Subcutaneous abdominal adipose tissue (tissue), 5 donors: ENCODE results near the gene FBLN1.

Experiments
- H3K27ac ChIP-seq: one replicate; pipeline ENCODE4 v1.7.0; 2013; ENCODE audit warnings: low read depth, mild to moderate bottlenecking, inconsistent platforms, low read length, moderate library complexity
- H3K27me3 ChIP-seq, 5 donors: one replicate each; pipeline ENCODE4 v1.7.0; 2013; ENCODE audit warnings: low read length in 5 of 5, inconsistent platforms in 1 of 5; ENCODE audit not compliant: control insufficient read depth in 5 of 5, insufficient read depth in 4 of 5
- H3K36me3 ChIP-seq, 5 donors: one replicate each; pipeline ENCODE4 v1.7.0; 2013; ENCODE audit warnings: low read length in 5 of 5; ENCODE audit not compliant: control insufficient read depth in 5 of 5, insufficient read depth in 5 of 5
- H3K4me1 ChIP-seq, 5 donors: one replicate each; pipeline ENCODE4 v1.7.0; 2013; ENCODE audit warnings: low read length in 5 of 5, mild to moderate bottlenecking in 3 of 5, moderate library complexity in 1 of 5; ENCODE audit not compliant: control insufficient read depth in 5 of 5, insufficient read depth in 5 of 5
- H3K4me3 ChIP-seq, 5 donors: one replicate each; pipeline ENCODE4 v1.7.0; 2013; ENCODE audit warnings: low read length in 5 of 5, low read depth in 1 of 5
- H3K9ac ChIP-seq, 5 donors: one replicate each; pipeline ENCODE4 v1.7.0; 2013; ENCODE audit warnings: low read length in 5 of 5, mild to moderate bottlenecking in 4 of 5, moderate library complexity in 3 of 5
- H3K9me3 ChIP-seq, 5 donors: one replicate each; pipeline ENCODE4 v1.7.0; 2013; ENCODE audit warnings: low read length in 5 of 5; ENCODE audit not compliant: control insufficient read depth in 5 of 5
- donor health status: healthy.
- donor health status: healthy.
- donor health status: healthy.
- donor health status: healthy.
- donor health status: healthy.

Gene FBLN1

DNA sequence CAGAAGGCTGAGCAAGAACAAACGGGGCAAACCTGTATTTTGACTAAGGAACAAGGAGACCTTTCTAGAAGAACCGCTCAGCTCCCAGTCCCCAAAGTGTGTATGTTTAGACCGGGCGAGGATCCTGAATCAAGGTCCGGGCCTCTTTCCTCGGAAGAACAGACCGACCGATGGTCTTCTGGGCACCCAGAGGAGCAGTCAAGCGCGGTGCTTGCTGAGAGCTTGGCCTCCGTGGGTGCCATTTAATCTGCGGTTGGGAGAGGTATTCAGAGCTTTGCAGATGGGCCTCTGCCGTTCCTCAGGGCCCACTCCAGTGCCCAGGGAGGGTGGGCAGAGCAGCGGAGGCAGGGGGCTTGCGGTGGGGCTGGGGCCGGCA lies 142.5 kb downstream of the FBLN1 start:
- Histone ChIP-seq H3K9ac (no peak overlapping the region), H3K27ac (no peak overlapping the region), H3K27me3 (peaks cover 22 to 42% (median 29%) of the 10 kb centered on the region in 5 donors), H3K4me3 (no peak overlapping the region), H3K9me3 (no peaks in the 10 kb centered on the region), H3K4me1 (peaks cover 0 to 7% (median 6%) of the 10 kb centered on the region in 5 donors), H3K36me3 (no peaks in the 10 kb centered on the region)

DNA sequence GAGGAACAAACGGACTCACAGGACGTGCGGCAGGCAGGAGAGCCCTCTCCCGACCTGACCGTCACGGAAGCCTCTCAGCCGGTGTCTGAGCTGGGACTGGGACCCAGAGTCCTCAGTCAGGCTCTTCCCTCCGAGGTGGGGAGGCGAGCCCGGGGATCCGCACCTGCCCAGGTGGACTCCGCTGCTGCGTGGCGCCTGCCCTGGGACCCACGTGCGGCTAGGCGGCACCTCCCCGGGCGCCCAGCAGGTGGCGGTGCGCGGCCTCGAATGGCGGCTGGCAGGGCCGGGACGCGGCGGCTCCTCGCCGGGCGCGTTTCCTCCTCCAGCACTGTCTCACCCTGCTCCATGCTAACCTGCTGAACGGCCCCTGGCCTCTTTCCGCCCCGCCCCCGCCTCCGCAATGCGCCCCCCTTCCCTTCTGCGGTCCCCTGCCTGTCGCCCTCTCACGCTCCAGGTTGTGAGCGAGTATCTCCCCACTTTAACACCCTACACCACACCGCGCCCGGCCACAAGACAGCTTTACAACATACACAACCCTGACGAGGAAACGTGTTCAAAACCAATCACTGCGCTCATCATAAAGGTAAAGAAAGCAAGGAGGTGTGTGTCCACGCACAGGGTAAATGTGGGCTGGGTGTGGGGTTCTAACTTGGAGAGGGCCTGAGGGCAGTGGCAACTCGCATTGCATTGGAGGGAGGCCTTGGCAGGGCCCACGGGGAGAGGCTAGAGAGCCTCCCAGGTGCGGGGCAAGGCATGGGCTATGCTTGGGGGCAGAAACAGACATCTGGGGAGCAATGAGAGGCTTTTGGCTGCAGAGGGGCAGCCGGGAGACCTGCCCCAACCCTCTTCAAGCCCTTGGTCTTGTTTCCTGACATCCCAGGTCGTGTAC lies 143.1 kb downstream of the FBLN1 start:
- Histone ChIP-seq H3K27me3 (peaks cover 19 to 40% (median 25%) of the 10 kb centered on the region in 5 donors), H3K9ac (no peak overlapping the region), H3K4me1 (peaks cover 0 to 7% (median 6%) of the 10 kb centered on the region in 5 donors), H3K9me3 (no peaks in the 10 kb centered on the region), H3K4me3 (no peak overlapping the region), H3K36me3 (no peaks in the 10 kb centered on the region), H3K27ac (no peak overlapping the region)

- no peaks in the 10 kb centered on the region for H3K36me3 ChIP-seq
- H3K9ac ChIP-seq: no peak overlapping the region
- no peak overlapping the region for H3K27ac ChIP-seq
- no peaks in the 10 kb centered on the region for H3K9me3 ChIP-seq
- H3K4me1 ChIP-seq: peaks cover 0 to 7% (median 6%) of the 10 kb centered on the region in 5 donors
- no peak overlapping the region for H3K4me3 ChIP-seq
- H3K27me3 ChIP-seq: peaks cover 14 to 41% (median 27%) of the 10 kb centered on the region in 5 donors
Observed at GRCh38 chr22:45647532-45648225, 145.0 kb downstream of the FBLN1 start.

DNA sequence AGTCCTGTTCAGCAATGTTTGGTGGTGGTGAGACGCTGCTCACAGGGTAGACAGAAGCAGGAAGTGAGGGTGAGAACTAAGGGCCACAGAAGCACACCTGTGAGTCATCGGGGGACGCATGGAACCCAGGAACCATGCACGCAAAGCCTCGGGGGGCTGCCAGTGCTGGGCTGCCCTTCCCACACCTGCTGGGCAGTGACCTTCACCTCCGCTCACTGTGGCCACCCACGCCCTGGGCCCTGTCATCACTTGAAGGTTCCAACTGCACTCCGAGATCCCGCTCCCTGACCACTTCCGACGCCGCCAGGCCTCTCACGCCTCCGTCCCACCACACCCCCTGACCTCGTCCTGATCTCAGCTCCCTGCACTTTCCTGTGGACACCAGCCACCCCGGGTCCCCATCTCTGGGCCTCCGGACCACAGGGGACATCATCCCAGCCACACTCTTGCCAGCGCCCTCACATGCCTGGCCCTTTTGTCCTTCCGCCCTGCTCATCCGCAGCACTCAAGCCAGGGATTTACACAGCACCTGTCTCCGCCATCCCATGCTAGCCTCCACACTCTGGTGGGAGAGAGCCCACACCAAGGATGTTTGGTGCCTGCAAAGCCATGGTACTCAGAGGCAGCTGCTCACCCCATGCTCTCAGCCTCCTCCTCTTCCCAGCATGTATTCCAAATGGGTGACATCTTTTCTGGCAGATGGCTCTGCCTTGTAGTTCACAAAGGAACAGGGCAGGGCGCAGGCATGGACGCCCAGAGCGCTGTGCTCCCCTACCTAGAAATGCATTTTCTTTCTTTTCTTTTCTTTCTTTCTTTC lies 145.8 kb downstream of the FBLN1 start:
- H3K4me1 ChIP-seq: peaks cover 0 to 7% (median 6%) of the 10 kb centered on the region in 5 donors
- no peaks in the 10 kb centered on the region for H3K36me3 ChIP-seq
- no peak overlapping the region for H3K4me3 ChIP-seq
- H3K27ac ChIP-seq: no peak overlapping the region
- H3K9me3 ChIP-seq: no peaks in the 10 kb centered on the region
- peaks cover 14 to 41% (median 29%) of the 10 kb centered on the region in 5 donors for H3K27me3 ChIP-seq
- H3K9ac ChIP-seq: no peak overlapping the region

DNA sequence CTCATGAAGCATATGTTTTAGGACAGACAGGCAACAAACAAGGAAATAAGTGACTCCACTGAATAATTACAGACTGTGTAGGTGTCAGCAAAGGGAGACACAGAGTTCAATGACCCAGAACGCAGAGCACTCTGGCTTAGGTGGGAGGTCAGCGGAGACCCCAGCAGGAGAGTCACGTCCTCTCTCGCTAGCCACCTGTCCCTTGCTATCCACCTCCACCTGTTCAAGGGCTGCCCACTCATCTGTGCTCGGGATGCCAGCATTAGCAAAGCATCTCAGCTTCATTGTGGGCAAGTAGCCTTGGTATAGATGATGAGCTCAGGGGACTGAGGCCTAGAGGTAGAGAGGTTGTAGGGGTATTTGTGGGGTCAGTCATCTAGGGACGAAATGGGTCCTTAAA lies 147.1 kb downstream of the FBLN1 start:
- H3K9ac ChIP-seq: no peak overlapping the region
- H3K36me3 ChIP-seq: no peaks in the 10 kb centered on the region
- H3K9me3 ChIP-seq: no peaks in the 10 kb centered on the region
- peaks cover 14 to 40% (median 30%) of the 10 kb centered on the region in 5 donors for H3K27me3 ChIP-seq
- no peak overlapping the region for H3K27ac ChIP-seq
- no peak overlapping the region for H3K4me3 ChIP-seq
- peaks cover 0 to 7% (median 6%) of the 10 kb centered on the region in 5 donors for H3K4me1 ChIP-seq

DNA sequence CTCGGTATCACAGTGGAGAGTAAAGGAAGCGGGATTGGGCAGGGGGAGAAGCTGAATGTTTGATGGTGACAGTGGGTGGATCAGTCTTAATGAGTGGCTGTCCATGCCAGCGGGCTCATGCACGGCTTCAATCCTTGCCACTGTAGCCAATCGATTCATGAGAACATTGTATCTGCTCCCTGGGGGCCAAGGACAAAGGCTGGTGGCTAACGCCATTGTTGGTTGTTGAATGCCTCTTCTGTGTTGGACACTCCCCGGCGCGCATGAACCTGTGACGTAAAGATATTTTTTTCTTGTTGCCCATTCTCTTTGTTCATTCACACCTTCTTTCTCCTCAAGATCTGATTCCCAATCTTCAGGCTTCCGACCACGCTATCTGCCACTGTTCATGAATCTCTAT lies 148.0 kb downstream of the FBLN1 start:
- H3K36me3 ChIP-seq: no peaks in the 10 kb centered on the region
- H3K9ac ChIP-seq: no peak overlapping the region
- H3K9me3 ChIP-seq: no peaks in the 10 kb centered on the region
- peaks cover 7 to 35% (median 24%) of the 10 kb centered on the region in 5 donors for H3K27me3 ChIP-seq
- no peak overlapping the region for H3K4me3 ChIP-seq
- peaks cover 0 to 3% (median 2%) of the 10 kb centered on the region in 5 donors for H3K4me1 ChIP-seq
- no peak overlapping the region for H3K27ac ChIP-seq
